Measurements from ENCODE around the gene CCDC170.

CCDC170 gene

DNA sequence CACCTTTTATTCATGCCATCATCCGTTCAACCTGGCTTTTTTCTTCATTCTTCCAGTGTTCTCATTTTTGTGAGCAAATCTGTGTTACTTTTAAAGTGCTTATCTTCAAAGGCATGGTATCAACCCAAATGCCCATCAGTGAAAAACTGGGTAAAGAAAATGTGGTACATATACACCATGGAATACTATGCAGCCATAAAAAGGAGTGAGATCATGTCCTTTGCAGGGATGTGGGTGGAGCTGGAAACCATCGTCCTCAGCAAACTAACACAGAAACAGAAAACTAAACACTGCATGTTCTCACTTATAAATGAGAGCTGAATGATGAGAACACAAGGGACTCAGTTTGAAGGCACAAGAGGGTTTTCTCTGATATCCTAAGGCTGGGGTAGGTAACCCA lies 130.3 kb downstream of the CCDC170 start:
- no peak for DNase-seq (ENCODE audit: low read depth)
- TF ChIP-seq, protein P1, sequence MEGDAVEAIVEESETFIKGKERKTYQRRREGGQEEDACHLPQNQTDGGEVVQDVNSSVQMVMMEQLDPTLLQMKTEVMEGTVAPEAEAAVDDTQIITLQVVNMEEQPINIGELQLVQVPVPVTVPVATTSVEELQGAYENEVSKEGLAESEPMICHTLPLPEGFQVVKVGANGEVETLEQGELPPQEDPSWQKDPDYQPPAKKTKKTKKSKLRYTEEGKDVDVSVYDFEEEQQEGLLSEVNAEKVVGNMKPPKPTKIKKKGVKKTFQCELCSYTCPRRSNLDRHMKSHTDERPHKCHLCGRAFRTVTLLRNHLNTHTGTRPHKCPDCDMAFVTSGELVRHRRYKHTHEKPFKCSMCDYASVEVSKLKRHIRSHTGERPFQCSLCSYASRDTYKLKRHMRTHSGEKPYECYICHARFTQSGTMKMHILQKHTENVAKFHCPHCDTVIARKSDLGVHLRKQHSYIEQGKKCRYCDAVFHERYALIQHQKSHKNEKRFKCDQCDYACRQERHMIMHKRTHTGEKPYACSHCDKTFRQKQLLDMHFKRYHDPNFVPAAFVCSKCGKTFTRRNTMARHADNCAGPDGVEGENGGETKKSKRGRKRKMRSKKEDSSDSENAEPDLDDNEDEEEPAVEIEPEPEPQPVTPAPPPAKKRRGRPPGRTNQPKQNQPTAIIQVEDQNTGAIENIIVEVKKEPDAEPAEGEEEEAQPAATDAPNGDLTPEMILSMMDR (conservative IDR thresholded peaks at IDR 0.05; ENCODE audit: low read depth, low read length): no peak
- H3K4me3 ChIP-seq (ENCODE audit: low read depth, low read length): no peak overlapping the region

DNA sequence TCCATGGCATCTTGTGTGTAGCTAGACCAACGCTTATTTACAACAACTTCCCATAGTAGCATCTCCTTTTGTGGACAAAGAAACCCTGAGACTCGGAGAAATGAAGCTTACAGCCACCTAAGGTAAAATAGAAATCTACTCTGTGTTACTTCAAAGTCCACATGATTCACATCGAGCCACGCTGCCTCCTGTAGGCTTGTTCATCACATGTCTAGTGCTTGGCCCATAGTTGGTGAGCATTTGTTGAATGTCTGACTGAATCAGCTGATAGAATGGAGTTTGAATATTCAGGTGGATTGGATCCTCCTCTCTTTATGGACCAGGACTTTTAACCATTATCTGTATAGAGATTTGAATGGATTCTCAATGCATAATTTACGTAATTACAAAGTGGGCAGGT lies 130.7 kb downstream of the CCDC170 start:
- no peak overlapping the region for H3K4me3 ChIP-seq (ENCODE audit: low read depth, low read length)
- TF ChIP-seq, protein P1 (conservative IDR thresholded peaks at IDR 0.05; ENCODE audit: low read depth, low read length): no peak
- no peak for DNase-seq (ENCODE audit: low read depth)

DNA sequence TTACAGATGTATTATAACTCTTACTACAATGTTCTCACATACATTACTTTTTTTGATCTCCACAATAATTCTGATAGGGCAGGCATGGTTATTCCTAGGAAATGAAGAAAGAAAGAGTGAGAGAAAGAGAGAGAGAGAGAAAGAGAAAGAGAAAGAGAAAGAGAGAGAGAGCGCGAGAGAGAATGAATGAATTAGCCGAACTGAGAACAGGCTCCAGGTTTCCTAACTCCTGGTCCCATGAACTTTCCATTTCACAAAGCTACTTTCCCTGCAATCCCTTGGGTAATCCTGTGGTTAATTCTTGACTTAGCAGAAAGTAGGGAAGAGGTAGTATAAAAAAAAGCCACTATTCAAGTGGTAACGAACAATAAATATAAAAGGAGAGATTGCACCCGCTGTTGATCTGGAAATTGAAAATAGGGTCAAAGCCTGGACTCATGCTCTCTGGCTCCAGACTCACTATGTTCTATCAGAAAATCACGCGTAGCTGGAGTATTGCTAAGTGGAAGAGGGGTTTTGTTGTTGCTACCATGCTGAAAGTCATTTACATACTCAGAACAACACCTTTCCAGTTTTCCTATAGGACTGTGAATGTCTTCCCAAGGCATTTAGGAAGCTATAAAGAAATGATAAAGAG lies 131.2 kb downstream of the CCDC170 start:
- TF ChIP-seq, protein P1 (conservative IDR thresholded peaks at IDR 0.05; ENCODE audit: low read depth, low read length): no peak
- DNase-seq (ENCODE audit: low read depth): no peak
- no peak overlapping the region for H3K4me3 ChIP-seq (ENCODE audit: low read depth, low read length)

DNA sequence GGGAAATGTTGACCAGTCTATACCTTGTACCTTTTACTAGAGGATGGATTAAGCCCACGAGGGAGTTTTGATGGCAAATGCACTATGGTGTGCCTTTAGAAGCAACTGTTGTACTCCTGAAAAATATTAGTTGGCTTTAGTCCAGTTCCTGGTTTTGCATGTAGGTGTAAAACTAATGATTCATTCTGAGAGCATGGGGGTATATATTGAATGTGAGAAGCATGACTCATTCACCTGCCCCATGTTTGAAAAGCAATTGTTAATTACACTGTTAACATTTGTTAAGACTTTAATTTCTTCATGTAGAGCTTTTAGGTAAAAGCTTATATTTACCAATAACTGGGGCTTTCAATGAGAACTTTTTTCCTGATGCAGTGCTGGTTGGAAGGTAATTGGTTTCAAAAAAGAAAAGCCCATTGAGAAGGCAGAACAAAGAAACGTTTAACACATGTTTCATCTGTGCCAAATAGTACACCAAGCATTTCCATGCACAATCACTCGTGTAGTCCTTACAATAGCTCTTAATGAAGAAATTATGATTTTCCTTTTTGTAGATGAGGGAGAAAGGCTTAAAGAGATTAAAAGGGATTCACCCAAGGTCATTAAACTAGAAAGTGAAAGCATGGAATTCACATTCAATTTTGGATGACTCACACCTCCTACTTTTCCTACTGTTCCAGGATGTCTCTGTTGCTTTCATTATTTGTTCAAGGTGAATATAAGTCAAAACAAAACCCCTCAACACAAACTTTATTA lies 134.1 kb downstream of the CCDC170 start:
- DNase-seq (ENCODE audit: low read depth): peak; percentile 9
- no peak overlapping the region for H3K4me3 ChIP-seq (ENCODE audit: low read depth, low read length)
- TF ChIP-seq, protein P1 (conservative IDR thresholded peaks at IDR 0.05; ENCODE audit: low read depth, low read length): no peak

DNA sequence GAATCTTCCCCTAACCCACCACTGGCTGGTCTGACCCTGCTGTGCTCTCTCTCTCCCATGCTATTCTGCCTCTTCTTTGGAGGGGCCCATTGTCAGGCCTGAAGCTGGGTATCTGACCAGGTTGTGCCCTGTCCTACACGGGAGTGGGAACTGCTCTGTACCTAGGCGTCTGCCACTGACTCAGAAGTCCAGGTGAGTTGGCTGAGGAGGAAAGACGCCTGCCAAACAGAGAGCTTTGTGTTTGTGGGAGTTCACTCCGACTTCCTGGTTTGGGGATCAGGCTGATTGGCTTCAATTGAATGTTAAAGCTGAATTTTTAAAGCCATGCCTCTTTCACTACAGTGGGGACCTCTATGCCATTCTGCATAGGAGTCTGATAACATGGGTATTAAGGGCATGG lies 136.0 kb downstream of the CCDC170 start:
- TF ChIP-seq, protein P1 (conservative IDR thresholded peaks at IDR 0.05; ENCODE audit: low read depth, low read length): no peak
- DNase-seq (ENCODE audit: low read depth): no peak
- no peak overlapping the region for H3K4me3 ChIP-seq (ENCODE audit: low read depth, low read length)

DNA sequence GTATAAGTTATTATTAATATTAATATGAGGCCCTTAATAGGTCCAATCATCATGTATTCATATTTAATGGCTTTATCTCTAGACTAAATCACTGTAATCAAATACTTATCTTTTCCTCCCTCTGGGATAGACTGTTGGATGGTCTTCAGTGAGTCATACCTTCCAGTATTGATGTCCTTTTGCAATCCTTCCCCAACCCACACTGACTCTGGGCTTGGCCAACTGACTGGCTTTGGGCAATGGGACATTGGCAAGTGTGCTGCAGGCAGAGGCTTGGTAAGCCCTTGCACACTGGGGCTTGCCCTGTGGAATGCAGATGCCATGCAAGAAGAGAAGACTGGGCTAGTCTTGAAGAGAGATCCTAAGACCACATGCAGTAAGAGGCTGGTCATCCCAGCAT lies 136.6 kb downstream of the CCDC170 start:
- TF ChIP-seq, protein P1 (conservative IDR thresholded peaks at IDR 0.05; ENCODE audit: low read depth, low read length): no peak
- DNase-seq (ENCODE audit: low read depth): no peak

More for the DNA sequence above, 136.6 kb downstream of the CCDC170 start:
- H3K4me3 ChIP-seq (ENCODE audit: low read depth, low read length): no peak overlapping the region

Measured in choroid plexus epithelial cell (primary cell).